Loucy (cell line): Measurements from ENCODE around the gene BSND.

Experiments
- EZH2phosphoT487 ChIP-seq: fragments of 200-600 bp; IDR thresholded peaks from 2 replicates; pipeline ENCODE4 v1.6.1; 2018; ENCODE audit warnings: antibody characterized with exemption, mild to moderate bottlenecking, moderate library complexity, borderline replicate concordance
- TF ChIP-seq, protein P1 (sequence below): fragments of 200-600 bp; sonication (generic); conservative IDR thresholded peaks from 2 replicates; pipeline ENCODE4 v1.5.1; 2014; ENCODE audit warnings: mild to moderate bottlenecking, antibody characterized with exemption, low read length

DNA sequence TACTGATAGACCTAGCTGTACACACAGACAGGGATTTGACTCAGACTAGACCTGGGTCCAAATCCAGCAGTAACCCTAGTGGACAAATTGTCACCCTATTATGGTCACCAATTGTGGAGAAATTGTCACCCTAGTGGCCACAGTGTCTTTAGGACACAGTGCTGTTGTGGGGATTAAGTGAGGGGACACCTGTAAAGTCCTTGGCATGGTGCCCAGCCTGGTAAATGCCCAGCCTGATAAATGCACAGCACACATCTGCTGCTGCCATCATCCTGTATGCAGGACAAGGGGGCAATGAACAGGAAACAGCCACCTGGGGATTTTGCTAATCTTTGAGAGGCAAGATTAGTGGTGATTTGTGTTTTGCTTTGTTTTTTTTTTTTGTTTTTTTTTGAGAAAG, 16.0 kb upstream of the BSND start:
- TF ChIP-seq, protein P1, sequence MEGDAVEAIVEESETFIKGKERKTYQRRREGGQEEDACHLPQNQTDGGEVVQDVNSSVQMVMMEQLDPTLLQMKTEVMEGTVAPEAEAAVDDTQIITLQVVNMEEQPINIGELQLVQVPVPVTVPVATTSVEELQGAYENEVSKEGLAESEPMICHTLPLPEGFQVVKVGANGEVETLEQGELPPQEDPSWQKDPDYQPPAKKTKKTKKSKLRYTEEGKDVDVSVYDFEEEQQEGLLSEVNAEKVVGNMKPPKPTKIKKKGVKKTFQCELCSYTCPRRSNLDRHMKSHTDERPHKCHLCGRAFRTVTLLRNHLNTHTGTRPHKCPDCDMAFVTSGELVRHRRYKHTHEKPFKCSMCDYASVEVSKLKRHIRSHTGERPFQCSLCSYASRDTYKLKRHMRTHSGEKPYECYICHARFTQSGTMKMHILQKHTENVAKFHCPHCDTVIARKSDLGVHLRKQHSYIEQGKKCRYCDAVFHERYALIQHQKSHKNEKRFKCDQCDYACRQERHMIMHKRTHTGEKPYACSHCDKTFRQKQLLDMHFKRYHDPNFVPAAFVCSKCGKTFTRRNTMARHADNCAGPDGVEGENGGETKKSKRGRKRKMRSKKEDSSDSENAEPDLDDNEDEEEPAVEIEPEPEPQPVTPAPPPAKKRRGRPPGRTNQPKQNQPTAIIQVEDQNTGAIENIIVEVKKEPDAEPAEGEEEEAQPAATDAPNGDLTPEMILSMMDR, result no peak; the same call in 1 of the 2 replicates
- no peak for TF ChIP-seq EZH2phosphoT487
